Smooth muscle cell (in vitro differentiated cells): ENCODE results near the gene DDX51. TPM values are rescaled to one million over a fixed set of nuclear protein-coding genes. Genes with fewer than 3 reads are reported as not detected.
"Not testable (repeated sequence)": the region's sequence is repeated elsewhere in the genome, so short reads cannot be mapped to it uniquely, and the experiment has no call there.

ENCODE experiments used
- DNase-seq: peaks from one replicate; lab custom pipeline; 2025; ENCODE audit not compliant: unreplicated experiment; lab: John Stamatoyannopoulos, UW
- H2AFZ ChIP-seq: fragments of 200-600 bp; sonication (generic); 2 replicates; pipeline ENCODE4 v1.6.0; 2016; ENCODE audit warnings: antibody characterized with exemption, low read depth, mild to moderate bottlenecking
- H3F3A ChIP-seq: fragments of 200-600 bp; sonication (generic); 2 replicates; pipeline ENCODE4 v1.6.0; 2017; ENCODE audit warnings: antibody characterized with exemption, low read depth
- H3K27ac ChIP-seq: fragments of 200-600 bp; sonication (generic); 2 replicates; pipeline ENCODE4 v1.5.1; 2016; ENCODE audit warnings: low read depth, mild to moderate bottlenecking
- H3K27me3 ChIP-seq: fragments of 200-600 bp; sonication (generic); 2 replicates; pipeline ENCODE4 v1.6.1; 2016; ENCODE audit warnings: low read depth, mild to moderate bottlenecking
- H3K36me3 ChIP-seq: fragments of 200-600 bp; sonication (generic); 2 replicates; pipeline ENCODE4 v1.5.1; 2016; ENCODE audit warnings: low read depth
- H3K4me1 ChIP-seq: fragments of 200-600 bp; sonication (generic); 2 replicates; pipeline ENCODE4 v1.5.1; 2016; ENCODE audit warnings: low read depth
- H3K4me2 ChIP-seq: fragments of 200-600 bp; sonication (generic); 2 replicates; pipeline ENCODE4 v1.6.0; 2016; ENCODE audit warnings: mild to moderate bottlenecking
- H3K4me3 ChIP-seq: fragments of 200-600 bp; sonication (generic); 2 replicates; pipeline ENCODE4 v1.5.1; 2016; ENCODE audit warnings: mild to moderate bottlenecking
- H3K79me2 ChIP-seq: fragments of 200-600 bp; sonication (generic); 2 replicates; pipeline ENCODE4 v1.6.0; 2016; ENCODE audit warnings: low read depth, mild to moderate bottlenecking
- H3K9ac ChIP-seq: fragments of 200-600 bp; sonication (generic); 2 replicates; pipeline ENCODE4 v1.6.0; 2016; ENCODE audit warnings: low read depth
- H3K9me3 ChIP-seq: fragments of 200-600 bp; sonication (generic); replicated peaks from 2 replicates; pipeline ENCODE4 v1.5.1; 2016; ENCODE audit warnings: low read depth
- H4K20me1 ChIP-seq: fragments of 200-600 bp; sonication (generic); 2 replicates; pipeline ENCODE4 v1.6.0; 2016; ENCODE audit warnings: low read depth
- CTCF ChIP-seq: fragments of 200-600 bp; sonication (generic); IDR thresholded peaks from 2 replicates; pipeline ENCODE4 v1.5.1; 2017; ENCODE audit warnings: borderline replicate concordance, mild to moderate bottlenecking, antibody characterized with exemption; ENCODE audit not compliant: insufficient read depth, poor library complexity, severe bottlenecking
- WGBS: methylation state at CpG from one replicate; pipeline ENCODE4 v1.1.7; 2016; ENCODE audit warnings: low lambda C conversion rate; 5-methylcytosine and 5-hydroxymethylcytosine counted together
- polyA plus RNA-seq: library from polyadenylated mRNA; unstranded; fragments of >200 nt; fragmentation: Nextera tagmentation; extraction: Ambion mirVana; gene quantifications from 2 replicates; pipeline ENCODE4 v1.2.1, GENCODE V29; 2016
- total RNA-seq: library from RNA; depleted of rRNA; stranded (reverse); fragments of >200 nt; gene quantifications from 2 replicates; pipeline ENCODE4 v1.2.3, GENCODE V29; 2014

DDX51 gene
- total and polyA plus RNA-seq, 2 experiments from 2014 or later, result 1.6 to 12.5 TPM

- Histone ChIP-seq H4K20me1 (no peaks in the 10 kb centered on the region), H3K4me3 (no peak overlapping the region), H3K9me3 (no peaks in the 10 kb centered on the region), H3K27ac (no peak overlapping the region), H2AFZ (no peak overlapping the region), H3K9ac (no peak overlapping the region), H3K36me3 (no peaks in the 10 kb centered on the region), H3K27me3 (no peaks in the 10 kb centered on the region), H3K79me2 (no peaks in the 10 kb centered on the region), H3K4me1 (no peaks in the 10 kb centered on the region), H3K4me2 (no peak overlapping the region), H3F3A (peaks cover 9% of the 10 kb centered on the region)
- 97% methylated on average over 13 of the region's 13 CpGs for WGBS
- no peak for TF ChIP-seq CTCF
- DNase-seq, result no peak
These were observed 6.5 kb downstream of the DDX51 start for GRCh38 chr12:132137483-132138125.

DNA sequence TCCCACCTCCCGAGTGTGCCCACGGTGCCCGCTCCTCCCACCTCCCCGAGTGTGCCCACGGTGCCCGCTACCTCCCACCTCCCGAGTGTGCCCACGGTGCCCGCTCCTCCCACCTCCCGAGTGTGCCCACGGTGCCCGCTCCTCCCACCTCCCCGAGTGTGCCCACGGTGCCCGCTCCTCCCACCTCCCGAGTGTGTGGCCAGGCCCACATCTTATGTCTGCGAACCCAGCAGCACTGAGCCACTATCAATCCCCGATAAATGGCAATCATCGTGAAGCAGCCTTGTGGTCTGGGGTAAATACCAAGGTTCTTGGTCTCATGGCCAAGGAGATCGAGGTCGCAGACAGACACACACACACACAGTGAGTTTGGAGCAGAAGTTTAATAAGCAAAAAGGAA lies 7.9 kb downstream of the DDX51 start:
- not testable (repeated sequence) for H3F3A ChIP-seq, H3K36me3 ChIP-seq, H3K4me2 ChIP-seq, H3K27me3 ChIP-seq, H3K4me3 ChIP-seq, H3K79me2 ChIP-seq, H3K27ac ChIP-seq, DNase-seq, H3K9ac ChIP-seq, H4K20me1 ChIP-seq, H3K9me3 ChIP-seq, H2AFZ ChIP-seq, H3K4me1 ChIP-seq
- WGBS, result 94% methylated on average over 4 of the region's 21 CpGs

DNA sequence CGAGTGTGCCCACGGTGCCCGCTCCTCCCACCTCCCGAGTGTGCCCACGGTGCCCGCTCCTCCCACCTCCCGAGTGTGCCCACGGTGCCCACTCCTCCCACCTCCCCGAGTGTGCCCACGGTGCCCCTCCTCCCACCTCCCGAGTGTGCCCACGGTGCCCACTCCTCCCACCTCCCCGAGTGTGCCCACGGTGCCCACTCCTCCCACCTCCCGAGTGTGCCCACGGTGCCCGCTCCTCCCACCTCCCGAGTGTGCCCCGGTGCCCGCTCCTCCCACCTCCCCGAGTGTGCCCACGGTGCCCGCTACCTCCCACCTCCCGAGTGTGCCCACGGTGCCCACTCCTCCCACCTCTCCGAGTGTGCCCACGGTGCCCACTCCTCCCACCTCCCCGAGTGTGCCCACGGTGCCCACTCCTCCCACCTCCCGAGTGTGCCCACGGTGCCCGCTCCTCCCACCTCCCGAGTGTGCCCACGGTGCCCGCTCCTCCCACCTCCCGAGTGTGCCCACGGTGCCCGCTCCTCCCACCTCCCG lies 9.4 kb downstream of the DDX51 start:
- H3K79me2 ChIP-seq, H3F3A ChIP-seq, DNase-seq, H3K9ac ChIP-seq, H3K27me3 ChIP-seq, H3K4me1 ChIP-seq, H3K4me2 ChIP-seq, H2AFZ ChIP-seq, H3K4me3 ChIP-seq, H4K20me1 ChIP-seq, H3K9me3 ChIP-seq, H3K36me3 ChIP-seq, H3K27ac ChIP-seq: not testable (repeated sequence)
- WGBS, result 100% methylated on average over 2 of the region's 39 CpGs

DNA sequence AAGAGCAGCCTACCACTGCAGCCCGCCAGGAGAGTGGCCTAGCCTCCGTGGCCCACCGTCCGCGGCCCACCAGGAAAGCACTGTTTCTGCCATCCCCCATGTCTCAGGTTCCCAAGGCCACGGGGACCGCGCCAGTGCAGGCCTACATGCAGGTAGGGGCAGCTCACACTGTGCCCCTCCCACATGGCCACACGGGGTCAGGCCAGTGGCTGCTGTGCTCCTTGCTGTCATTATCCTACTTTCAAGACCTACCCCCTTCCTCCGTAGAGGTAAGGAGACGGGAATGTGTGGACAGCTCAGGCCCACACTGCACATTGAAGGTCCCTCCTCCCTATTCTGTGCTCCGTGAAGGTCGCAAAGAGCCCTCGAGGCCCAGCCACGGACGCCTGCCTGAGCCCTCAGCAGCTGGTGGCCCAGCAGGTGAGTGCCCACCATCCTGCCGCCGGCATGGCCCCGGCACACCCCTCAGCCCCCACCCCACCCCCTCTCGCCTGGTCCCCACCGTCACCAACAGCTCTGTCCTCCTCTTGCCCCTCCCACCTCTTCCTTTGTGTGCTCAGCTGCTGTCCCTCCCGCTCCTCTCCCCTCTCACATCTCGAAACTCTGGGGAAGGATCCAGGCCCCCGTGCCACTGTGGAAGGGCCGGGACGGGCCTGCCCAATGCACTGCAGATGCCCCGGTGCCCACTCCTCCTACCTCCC lies 10.0 kb downstream of the DDX51 start:
- Histone ChIP-seq H3K4me3 (no peak overlapping the region), H3F3A (peaks cover 9% of the 10 kb centered on the region), H3K4me2 (no peak overlapping the region), H3K27ac (no peak overlapping the region), H3K79me2 (no peaks in the 10 kb centered on the region), H3K4me1 (no peaks in the 10 kb centered on the region), H3K27me3 (no peaks in the 10 kb centered on the region), H3K9me3 (no peaks in the 10 kb centered on the region), H3K9ac (no peak overlapping the region), H2AFZ (no peak overlapping the region), H4K20me1 (no peaks in the 10 kb centered on the region), H3K36me3 (peaks cover 2% of the 10 kb centered on the region)
- no peak for DNase-seq
- 82% methylated on average over 15 of the region's 27 CpGs for WGBS
- TF ChIP-seq CTCF, result no peak
